Inferior parietal cortex (tissue), 1 donor: ENCODE measurements around the gene BEX2.

Source experiments
- DNase-seq: peaks from one replicate; pipeline ENCODE4 v3.0.0-alpha.2; 2016; ENCODE audit errors: extremely low spot score

Gene BEX2

GRCh38 chrX:103274284-103274683, 36.5 kb downstream of the BEX2 start:
- DNase-seq, result no peak
